GM19463 (cell line): ENCODE results near the gene XAB2.

Experiments
- ATAC-seq: cut with Tn5 transposase; IDR thresholded peaks from one replicate; pipeline ENCODE4 v1.9.1; 2021; ENCODE audit warnings: mild to moderate bottlenecking, moderate library complexity; ENCODE audit not compliant: unreplicated experiment

XAB2 gene

DNA sequence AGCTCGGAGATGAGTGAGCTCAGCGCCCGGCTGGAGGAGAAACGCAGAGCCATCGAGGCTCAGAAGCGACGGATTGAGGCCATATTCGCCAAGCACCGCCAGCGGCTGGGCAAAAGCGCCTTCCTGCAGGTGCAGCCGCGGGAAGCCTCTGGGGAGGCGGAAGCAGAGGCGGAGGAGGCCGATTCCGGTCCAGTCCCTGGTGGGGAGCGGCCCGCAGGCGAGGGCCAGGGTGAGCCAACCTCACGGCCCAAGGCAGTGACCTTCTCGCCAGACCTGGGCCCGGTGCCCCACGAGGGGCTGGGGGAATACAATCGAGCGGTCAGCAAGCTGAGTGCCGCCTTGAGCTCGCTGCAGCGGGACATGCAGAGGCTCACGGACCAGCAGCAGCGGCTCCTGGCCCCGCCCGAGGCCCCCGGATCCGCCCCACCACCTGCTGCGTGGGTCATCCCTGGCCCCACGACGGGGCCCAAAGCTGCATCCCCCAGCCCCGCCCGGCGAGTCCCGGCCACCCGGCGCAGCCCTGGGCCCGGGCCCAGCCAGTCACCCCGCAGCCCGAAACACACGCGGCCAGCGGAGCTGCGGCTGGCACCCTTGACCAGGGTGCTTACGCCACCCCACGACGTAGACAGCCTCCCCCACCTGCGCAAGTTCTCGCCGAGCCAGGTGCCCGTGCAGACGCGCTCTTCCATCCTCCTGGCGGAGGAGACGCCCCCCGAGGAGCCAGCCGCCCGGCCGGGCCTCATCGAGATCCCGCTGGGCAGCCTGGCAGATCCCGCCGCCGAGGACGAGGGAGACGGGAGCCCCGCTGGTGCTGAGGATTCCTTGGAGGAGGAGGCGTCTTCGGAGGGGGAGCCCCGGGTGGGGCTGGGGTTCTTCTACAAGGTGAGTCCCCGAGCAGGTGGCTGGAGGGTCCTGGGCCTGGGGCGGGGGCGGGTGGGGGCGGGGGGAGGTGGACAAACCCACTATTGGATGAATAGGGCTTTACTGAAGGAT lies 16.8 kb downstream of the XAB2 start:
- ATAC-seq = no peak

DNA sequence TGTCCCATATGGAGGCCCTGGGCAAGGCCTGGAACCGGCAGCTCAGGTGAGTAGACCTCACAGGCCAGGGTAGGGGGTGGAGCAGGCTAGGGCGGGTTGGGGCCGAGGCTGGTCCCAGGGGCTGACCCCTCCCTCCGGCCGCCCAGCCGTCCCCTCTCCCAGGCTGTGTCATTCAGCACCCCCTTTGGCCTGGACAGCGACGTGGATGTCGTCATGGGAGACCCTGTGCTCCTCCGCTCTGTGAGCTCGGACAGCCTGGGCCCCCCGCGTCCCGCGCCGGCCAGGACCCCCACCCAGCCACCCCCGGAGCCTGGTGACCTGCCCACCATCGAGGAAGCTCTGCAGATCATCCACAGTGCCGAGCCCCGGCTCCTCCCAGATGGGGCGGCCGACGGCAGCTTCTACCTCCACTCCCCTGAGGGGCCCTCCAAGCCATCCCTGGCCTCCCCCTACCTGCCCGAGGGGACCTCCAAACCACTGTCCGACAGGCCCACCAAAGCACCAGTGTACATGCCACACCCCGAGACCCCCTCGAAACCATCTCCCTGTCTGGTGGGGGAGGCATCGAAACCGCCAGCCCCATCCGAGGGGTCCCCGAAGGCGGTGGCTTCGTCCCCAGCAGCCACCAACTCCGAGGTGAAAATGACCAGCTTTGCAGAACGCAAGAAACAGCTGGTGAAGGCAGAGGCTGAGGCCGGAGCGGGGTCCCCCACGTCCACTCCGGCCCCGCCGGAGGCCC lies 17.6 kb downstream of the XAB2 start:
- ATAC-seq = no peak

DNA sequence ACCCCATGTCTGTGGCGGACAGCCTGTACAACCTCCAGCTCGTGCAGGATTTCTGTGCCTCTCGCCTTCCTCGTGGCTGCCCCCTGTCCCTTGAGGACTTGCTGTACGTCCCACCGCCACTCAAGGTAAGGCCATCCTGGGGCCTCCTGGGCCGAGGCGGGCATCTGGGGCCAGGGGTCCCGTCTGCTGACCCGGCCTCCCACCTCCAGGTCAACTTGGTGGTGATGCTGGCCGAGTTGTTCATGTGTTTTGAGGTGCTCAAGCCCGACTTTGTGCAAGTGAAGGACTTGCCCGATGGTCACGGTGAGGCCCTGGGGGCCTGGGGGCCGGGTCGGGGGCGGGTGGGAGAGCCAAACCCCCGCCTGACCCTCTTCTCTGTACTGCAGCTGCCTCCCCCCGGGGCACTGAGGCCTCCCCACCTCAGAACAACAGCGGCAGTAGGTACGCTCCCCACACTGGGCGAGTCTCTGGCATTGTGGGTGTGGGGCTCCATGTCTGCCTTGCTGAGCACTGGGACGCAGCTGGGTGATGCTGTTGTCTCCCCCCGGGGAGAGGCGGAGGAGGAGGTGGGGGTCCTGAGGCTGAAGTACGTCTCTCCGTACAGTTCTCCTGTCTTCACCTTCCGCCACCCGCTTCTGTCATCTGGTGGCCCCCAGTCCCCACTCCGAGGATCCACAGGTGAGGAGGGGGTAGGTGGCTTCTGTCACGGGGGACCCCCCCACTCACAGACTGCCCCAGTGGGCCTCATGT lies 18.7 kb downstream of the XAB2 start:
- no peak for ATAC-seq

DNA sequence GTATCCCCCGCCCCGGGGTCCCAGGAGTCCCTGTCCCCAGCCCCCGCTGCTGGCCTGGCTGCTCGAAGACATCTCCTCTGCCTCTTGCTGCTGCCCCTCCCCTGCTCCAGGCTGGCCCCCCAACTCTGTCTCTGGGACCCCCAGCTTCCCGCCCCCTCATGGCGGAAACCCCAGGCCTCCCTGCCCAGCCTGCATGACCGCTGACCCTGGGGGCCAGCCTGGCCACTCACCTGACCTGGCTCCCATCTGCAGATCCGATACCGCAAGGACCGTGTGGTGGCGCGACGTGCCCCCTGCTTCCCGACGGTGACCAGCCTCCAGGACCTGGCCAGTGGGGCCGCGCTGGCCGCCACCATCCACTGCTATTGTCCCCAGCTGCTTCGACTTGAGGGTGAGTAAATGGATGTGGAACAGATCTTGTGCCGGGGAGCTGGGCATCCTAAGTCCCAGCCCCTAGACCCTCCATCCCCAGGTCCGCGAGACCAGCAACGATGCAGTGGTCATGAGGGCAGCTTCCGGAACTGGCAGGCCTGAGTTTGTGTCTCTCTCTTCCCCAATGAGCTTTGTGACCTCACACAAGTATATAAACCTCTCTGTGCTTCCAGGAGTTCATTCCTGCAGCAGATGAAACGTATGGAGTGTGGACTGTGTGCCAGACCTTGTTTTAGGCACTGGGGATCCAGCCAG lies 21.3 kb downstream of the XAB2 start:
- ATAC-seq = no peak

DNA sequence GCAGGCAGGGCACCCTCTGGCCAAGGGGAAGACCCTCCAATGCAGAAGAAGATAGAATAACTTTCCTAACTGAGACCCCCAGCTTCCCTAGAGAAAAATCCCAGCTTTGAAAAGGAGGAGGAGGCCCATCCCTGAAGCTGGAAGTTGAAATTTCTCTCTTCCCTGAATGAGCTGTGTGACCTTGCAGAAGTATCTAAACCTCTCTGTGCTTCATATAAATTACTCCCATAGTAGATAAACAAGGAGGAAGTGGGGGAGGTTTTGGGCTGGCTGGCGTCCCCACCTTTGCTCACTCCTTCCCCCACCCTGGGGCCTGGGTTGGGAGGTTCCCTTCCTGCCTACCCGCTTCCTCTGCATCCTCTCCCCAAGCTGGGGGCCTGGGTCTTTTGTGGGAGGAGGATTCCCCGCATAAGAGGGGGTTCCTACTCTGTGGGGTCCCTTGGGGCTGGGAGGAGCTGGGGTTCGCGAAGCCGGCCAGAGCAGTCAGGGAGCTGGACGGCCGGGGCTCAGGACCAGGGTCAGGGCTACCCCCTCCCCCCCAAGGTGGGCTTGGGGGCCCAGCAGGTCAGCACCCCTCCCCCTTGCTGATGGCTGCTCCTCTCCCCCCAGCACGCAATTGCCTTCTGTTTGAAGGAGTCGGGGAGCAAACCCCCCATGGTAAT lies 22.0 kb downstream of the XAB2 start:
- no peak for ATAC-seq

DNA sequence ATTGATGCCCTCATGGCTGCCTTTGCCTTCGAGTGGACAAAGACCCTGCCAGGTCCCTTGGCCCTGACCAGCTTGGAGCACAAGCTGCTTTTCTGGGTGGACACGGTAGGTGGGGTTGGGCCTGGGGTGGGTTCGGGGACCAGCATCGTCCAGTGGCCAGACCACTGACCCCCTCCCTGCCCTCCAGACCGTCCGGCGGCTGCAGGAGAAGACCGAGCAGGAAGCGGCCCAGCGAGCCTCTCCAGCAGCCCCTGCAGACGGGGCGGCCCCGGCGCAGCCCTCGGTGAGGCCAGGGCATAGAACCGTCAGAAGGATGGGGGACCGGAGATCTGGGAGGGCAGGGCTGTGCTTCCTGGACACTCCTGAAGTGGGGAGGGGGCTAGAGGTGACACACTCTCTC lies 23.1 kb downstream of the XAB2 start:
- ATAC-seq = no peak

DNA sequence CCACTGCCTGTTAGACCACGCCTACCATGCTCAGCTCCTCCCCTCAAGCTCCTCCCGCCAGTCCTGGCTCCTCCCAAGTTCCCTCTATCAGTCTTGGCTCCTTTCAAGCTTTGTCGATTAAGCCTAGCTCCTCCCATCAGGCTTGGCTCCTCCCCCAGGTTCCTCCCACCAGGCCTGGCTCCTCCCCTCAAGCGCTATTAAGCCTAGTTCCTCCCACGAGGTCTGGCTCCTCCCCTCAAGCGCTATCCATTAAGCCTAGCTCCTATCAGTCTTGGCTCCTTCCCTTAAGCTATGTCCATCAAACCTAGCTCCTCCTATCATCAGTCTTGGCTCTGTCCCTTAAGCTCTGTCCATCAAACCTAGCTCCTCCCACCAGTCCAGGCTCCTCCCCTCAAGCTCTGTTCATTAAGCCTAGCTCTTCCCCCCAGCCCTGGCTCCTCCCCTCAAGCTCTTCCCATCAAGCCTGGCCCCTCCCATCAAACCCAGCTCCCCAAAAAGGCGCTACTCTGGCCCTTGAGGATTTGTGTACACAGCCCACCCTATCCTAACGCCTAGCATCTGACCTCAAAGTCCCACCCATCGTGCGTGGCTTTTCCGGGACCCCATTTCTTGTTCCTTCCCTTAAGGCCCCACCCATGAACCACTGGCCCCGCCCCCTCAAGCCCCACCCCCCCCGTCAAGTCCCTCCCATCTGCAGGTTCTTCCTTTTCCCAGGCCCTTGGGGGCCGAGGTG lies 23.7 kb downstream of the XAB2 start:
- no peak for ATAC-seq

DNA sequence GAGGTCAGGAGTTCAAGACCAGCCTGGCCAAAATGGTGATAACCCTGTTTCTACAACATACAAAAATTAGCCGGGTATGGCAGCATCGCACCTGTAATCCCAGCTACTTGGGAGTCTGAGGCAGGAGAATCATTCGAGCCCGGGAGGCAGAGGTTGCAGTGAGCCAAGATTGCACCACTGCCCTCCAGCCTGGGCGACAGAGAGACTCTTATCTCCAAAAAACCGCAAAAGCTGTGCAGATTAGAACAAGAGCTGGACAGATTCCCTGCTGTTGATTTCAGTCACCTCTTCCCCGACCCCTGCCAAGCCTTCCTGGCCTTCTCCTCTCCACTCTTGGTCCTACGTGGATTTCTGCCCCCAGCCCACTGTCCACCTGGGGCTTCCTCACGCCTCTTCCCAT lies 25.4 kb downstream of the XAB2 start:
- no peak for ATAC-seq

DNA sequence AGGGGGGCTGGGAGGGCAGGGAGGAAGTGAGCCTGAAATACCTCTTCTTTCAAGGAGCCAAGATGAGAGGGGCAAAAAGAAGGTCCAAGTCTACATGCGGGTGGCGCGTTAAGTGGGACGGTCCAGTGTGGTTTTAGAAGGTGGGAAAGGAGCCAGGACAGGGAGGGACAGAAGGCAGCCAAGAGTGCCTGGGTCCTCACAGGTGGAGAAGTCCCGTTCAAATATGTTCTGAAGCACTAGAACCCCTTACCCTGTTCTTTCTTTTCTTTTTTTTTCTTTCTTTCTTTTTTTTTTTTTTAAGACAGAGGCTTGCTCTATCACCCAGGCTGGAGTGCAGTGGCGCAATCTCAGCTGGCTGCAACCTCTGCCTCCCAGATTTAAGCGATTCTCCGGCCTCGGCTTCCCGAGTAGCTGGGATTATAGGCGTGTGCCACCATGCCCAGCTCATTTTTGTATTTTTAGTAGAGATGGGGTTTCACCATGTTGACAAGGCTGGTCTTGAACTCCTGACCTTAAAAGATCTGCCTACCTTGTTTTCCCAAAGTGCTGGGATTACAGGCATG lies 26.3 kb downstream of the XAB2 start:
- ATAC-seq = no peak

DNA sequence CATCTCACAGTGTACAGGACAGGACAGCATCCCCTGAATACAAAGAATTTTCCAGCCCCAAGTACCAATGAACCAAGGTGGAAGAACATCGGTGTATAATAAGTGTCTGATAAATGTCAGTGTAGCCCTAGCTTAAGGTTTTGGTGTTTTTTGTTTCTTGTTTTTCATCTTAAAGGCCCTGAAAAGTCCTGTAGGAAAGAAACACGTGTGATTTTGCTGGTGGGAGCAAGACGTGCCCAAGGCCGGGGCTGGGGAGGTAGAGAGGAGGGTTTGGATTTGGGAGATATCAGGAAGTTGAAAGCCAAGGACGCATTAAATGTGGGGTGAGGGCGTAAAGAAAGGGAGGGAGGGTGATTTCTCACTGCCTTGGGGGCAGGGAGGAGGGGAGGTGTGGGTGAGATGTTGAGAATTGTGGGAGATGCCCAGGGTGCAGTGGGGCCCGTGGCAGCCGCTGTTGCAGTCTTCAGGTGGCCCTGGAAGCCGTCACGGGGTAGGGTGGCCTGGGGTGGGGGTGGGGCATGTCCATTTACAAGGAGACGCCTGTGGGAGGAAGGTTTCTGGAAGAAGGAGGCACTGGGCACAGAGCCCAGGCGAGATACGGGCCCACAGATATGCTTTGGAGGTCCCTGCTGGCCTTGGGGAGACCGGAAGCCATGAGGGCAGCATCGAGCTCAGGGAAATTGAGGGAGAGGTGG lies 27.0 kb downstream of the XAB2 start:
- ATAC-seq = no peak

DNA sequence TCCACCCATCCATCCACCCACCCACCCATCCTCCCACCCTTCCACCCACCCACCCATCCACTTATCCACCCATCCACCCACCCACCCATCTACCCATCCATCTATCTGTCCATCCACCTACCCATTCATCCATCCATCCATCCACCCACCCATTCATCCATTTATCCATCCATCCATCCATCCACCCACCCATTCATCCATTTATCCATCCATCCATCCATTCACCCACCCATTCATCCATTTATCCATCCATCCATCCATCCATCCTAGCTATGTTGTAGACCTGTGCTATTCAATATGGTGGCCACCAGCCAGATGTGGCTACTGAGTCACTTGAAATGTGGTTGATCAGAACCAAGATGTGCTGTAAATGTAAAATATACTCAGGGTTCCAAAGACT lies 28.6 kb downstream of the XAB2 start:
- ATAC-seq = no peak

DNA sequence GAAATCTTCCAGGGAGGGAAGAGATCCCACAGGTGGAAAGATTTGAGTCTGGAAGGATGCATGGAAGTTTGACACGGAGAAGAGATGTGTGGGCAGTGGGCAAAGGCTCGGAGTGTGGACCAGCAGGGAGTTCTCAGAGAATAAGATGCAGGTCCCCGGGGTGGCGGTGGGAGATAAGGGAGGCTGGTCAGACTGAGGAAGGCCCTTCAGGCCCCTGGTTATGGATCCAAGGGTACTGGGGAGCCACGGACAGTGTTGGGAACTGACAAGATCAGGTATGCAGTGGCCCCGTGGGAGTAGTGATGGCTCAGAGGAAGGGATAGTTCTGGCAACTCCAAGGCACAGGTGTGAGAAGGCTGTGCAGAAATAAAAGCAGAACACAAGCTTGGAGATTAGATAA lies 31.2 kb downstream of the XAB2 start:
- ATAC-seq = no peak

DNA sequence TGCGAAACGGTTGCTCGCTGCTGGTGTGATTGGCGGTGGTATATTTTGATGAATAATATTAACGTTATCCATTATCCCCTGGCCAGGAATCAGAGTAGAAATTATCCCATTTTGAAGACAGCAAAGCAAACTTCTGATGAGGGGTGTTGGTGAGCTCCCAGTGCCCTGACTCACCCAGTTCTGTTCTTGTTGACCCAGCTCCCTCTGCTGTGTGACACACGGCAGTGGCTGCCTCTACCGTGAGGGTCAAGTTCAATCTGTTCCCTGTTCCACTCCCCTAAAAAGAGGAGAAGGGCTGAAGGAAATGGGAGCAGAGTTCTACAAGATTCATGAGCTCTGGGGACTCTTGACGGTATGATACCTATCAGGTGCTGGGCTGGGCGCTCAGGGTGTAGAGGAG lies 31.7 kb downstream of the XAB2 start:
- no peak for ATAC-seq

DNA sequence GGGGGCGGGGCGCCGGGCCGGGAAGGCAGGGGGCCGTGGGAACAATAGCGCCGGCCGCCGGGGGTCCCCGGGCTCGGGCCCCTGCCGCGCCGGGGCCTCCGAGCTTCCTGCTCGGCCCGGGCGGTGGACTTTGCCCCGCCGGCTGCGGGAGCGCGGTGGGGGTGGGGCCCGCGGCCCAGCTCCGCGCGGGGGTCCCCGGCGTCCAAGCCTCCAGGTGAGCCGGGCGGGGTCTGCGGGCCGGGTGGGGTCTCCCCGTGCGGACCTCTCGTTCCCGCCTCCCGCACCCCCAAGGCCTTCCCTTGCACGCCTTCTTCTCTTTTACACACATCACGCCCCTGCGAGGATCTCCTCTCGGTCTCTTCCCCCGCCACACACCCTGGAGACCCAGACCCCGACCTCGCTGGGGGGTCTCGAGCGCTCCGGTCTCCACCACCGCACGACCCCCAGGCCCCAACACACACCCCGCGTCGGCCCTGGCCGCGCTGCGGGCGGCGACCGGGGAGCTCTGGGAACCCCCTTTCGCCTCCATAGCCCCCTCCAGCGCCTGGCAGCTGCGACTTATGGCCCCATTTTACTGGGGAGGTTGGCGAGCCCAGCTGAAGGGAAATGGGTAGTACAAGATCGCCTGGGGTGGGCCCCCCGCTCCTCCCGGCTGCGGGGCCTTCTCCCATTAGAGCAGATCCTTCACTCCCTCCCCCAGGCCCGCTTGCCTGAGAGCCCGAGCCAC lies 33.0 kb downstream of the XAB2 start:
- ATAC-seq = no peak

DNA sequence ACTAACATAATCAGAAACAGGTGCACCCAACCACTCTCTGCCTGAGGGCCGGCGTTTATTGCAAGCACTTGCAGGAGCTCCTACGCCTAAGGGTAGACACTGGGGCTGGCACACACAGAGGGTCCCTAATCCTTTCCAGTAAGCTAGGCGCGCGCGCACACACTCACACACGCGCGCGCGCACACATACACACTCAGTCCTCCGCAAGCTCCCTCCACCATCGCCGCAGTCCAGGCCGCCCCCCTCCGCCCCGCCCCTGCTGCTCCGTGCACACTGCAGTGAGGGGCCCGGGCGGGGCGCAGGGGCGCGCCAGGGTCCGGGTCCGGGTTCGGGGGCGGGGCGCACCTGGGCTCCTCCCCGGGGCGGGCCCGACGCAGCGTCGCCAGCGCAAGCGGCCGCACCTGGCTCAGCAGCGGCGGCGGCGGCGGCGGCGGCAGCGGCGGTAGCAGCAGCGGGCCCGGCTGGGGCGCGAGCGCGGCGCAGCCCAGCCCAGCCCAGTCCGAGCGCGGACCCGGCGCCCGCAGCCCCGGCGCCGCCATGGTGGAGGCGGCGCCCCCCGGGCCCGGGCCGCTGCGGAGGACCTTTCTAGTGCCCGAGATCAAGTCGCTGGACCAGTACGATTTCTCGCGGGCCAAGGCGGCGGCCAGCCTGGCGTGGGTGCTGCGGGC lies 33.7 kb downstream of the XAB2 start, which contains the start of gene CAMSAP3:
TSS of gene CAMSAP3 (plus strand) at position 398 of the 668 bp plus-strand sequence. CDS start at position 538, 140 bp downstream.
- ATAC-seq = no peak

DNA sequence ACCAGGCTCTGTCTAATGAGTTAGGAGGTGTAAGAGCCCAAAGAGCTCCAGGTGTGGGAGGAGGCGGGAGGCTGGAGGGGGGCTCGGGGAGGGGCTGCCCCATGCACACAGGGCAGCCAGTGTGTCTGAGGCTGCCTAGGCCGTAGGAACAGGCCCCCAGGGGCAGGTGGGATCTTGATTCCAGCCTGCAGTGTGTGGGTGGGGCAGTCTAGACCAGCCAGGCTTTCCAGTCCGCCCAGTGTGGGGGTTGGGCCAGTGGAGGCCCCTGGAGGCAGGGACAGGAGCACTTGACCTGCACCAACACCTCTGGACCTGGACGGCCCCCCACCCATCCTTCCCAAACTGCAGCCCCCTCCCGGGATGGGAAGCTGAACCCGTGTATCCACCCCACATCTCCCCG lies 39.1 kb downstream of the XAB2 start:
- ATAC-seq = no peak

DNA sequence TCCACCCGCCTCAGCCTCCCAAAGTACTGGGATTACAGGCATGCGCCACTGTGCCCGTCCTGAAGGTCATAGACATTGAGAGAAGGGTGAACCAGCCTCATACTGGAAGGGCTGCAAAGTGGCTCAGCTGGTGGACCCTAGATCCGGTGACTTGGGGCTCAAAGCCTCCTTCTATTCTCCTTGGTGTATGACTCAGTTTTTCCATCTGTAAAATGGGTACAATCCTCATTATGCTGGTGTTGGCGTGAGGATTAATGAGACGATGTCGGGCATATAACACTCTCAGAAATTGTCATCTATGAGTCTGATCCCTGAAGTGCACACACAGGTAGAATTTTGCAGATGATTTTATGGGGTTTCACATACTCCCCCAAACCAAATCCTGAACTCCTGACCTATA lies 39.5 kb downstream of the XAB2 start:
- ATAC-seq = no peak
